RWPE1 (cell line): Measurements from ENCODE around the gene POLR1E.

Experiments
- CTCF ChIA-PET: fragments of 350-600 bp; sonication (Branson Sonifier 250); formaldehyde crosslinking; extraction: SDS; loops from one replicate; lab custom pipeline; 2021; lab: Yijun Ruan, JAX
- POLR2A ChIA-PET: fragments of 400-600 bp; formaldehyde crosslinking; extraction: SDS; loops from one replicate; lab custom pipeline; 2020; ENCODE audit warnings: antibody characterized with exemption; ENCODE audit not compliant: low non-redundant PET; lab: Yijun Ruan, JAX
- DNase-seq: peaks from one replicate; pipeline ENCODE4 v3.0.0; 2012; ENCODE audit warnings: low spot score
- H3K27ac ChIP-seq: fragments of 450-650 bp; 2 replicates; pipeline ENCODE4 v1.5.1; 2017
- CTCF ChIP-seq: fragments of 450-650 bp; conservative IDR thresholded peaks from 2 replicates; pipeline ENCODE4 v1.5.1; 2017; ENCODE audit warnings: low read depth, mild to moderate bottlenecking

Gene POLR1E

GRCh38 chr9:37497320-37497719, 11.6 kb downstream of the POLR1E start:
- ChIA-PET POLR2A (no interaction called here), CTCF (no interaction called here)
- DNase-seq: no peak
- H3K27ac ChIP-seq: no peak overlapping the region
- TF ChIP-seq CTCF: no peak

GRCh38 chr9:37498457-37498856, 12.7 kb downstream of the POLR1E start:
- no peak for TF ChIP-seq CTCF
- POLR2A ChIA-PET: no interaction called here
- CTCF ChIA-PET: interaction anchor here (0.6 kb wide), 1 partner anchor 257 kb away, joined by 3 read pairs; no protein-coding TSS in a partner anchor
- no peak for DNase-seq
- no peak overlapping the region for H3K27ac ChIP-seq

- ChIA-PET CTCF (no interaction called here), POLR2A (no interaction called here)
- H3K27ac ChIP-seq: no peak overlapping the region
- no peak for TF ChIP-seq CTCF
- DNase-seq: no peak
Observed at GRCh38 chr9:37499297-37499696, 13.5 kb downstream of the POLR1E start.

DNA sequence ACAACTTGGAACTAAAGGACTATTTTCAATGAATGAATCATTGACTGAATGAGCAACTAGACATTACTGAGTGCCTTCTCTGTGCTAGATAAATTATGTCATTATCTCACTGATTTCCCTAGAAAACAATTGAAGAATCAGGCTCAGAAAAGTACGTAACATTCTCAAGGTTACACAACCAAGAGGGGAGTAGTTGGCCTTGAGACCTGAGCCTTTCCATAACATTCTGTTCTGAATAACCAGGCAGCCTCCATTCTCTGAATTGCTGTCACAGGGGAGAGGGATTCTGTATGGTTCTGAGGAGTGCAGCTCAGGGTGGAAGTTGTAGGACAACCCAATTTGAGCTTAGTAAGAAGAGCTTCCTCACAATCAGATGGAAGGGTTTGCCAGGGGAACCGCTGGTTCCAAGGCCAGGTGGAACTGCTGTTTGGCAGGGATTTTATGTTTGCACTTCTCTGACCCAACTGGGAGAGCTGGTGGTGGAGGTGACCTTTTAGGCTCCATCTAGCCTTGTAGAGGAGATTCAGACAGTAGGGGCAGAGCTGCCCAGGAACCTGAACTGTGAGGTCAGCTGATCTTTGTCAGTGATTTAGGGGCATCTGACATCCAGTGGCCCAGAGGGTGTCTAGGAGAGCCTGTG, 16.3 kb downstream of the POLR1E start:
- ChIA-PET POLR2A (no interaction called here), CTCF (no interaction called here)
- no peak overlapping the region for H3K27ac ChIP-seq
- no peak for DNase-seq
- TF ChIP-seq CTCF: no peak

DNA sequence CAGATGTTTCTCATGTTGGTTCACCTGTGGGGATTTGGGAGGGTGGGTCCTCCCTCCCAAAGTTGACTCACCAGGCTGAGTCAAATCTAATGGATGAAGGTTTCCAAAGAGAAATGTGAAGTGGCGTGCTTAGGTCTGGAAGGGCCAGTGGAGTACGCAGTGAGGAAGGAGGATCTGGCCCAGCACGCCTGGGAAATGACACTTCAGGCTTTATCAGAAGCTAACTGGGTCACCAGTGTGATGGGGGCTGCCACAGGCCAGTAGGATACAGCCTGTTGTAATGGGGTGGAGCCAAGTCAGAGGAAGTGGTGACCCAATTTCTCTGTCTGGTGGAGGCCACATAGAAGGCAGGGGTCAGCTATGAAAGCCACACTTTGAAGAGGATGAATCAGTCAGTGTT, 18.0 kb downstream of the POLR1E start:
- no peak for DNase-seq
- POLR2A ChIA-PET: interaction anchor here (0.6 kb wide), 1 partner anchor 261 kb away, joined by 3 read pairs; no protein-coding TSS in a partner anchor
- H3K27ac ChIP-seq: peak overlapping the region; percentile 22
- no peak for TF ChIP-seq CTCF
- CTCF ChIA-PET: interaction anchor here (0.9 kb wide), 1 partner anchor 22 kb away, joined by 4 read pairs; no protein-coding TSS in a partner anchor

DNA sequence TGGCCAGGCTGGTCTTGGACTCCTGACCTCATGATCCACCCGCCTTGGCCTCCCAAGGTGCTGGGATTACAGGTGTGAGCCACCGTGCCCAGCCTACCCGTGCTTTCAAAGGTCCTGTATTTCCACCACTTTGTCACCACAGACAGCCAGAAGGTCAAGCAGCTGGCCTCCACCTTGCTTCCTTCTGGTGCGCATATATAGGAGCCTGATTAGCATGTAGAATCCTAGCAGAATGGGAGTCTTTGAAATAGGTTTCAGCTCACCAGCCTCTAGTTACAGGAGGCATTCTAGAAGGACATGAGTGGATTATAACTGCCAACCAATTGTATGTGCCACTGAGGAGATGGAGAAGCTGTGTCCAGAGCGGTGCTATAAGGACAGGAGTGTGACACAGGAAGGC, 18.9 kb downstream of the POLR1E start:
- TF ChIP-seq CTCF: no peak
- peak overlapping the region; percentile 22; the same call in 1 of the 2 replicates for H3K27ac ChIP-seq
- DNase-seq: no peak
- POLR2A ChIA-PET: no interaction called here
- CTCF ChIA-PET: interaction anchor here (0.6 to 0.9 kb wide), 2 partner anchors 23 to 87 kb away, joined by 4 to 6 read pairs; no protein-coding TSS in a partner anchor
